ENCODE results near the gene ADAMTS7. TPM values are rescaled to one million over a fixed set of nuclear protein-coding genes. Genes with fewer than 3 reads are reported as not detected.

Gene ADAMTS7
- total and polyA plus RNA-seq, 2 of the 13 experiments (the other 11 are each of a cell fraction or from before 2014, with no cell fraction given), result 0.09 to 0.12 TPM

- Histone ChIP-seq H3K27me3 (ENCODE audit: control insufficient read depth in 1 of 2, insufficient read depth in 2 of 2, low read length in 2 of 2) (peaks cover 8 to 31% of the 10 kb centered on the region in 2 experiments), H4K20me1 (ENCODE audit: insufficient read depth, low read length) (no peaks in the 10 kb centered on the region), H3K9me3 (ENCODE audit: low read length) (no peaks in the 10 kb centered on the region), H3K4me3 (replicated peaks in 1 of 3; ENCODE audit: insufficient read depth in 1 of 3, low read depth in 2 of 3, low read length in 3 of 3) (no peak overlapping the region), H3K27ac (ENCODE audit: extremely low read length, insufficient read depth, low read length) (no peak overlapping the region), H2AFZ (ENCODE audit: low read length) (no peak overlapping the region), H3K79me2 (ENCODE audit: insufficient read depth, low read length) (no peaks in the 10 kb centered on the region), H3K9ac (ENCODE audit: insufficient read depth, low read depth, low read length) (no peak overlapping the region), H3K36me3 (replicated peaks in 1 of 2; ENCODE audit: control insufficient read depth in 1 of 2, insufficient read depth in 2 of 2, low read length in 2 of 2) (no peaks in the 10 kb centered on the region), H3K4me1 (ENCODE audit: insufficient read depth, low read length) (peaks cover 19% of the 10 kb centered on the region), H3K4me2 (ENCODE audit: low read depth, low read length) (no peak overlapping the region)
- WGBS (ENCODE audit: low lambda C conversion rate), result 80% methylated on average over 2 of the region's 2 CpGs
- intact Hi-C loops (cut with micrococcal nuclease; ENCODE audit: unreplicated experiment), result no loop called here
- CTCF ChIA-PET (ENCODE audit: low intra/inter-chr PET ratio, low total read pairs), result no interaction called here
- TF ChIP-seq, protein P1, sequence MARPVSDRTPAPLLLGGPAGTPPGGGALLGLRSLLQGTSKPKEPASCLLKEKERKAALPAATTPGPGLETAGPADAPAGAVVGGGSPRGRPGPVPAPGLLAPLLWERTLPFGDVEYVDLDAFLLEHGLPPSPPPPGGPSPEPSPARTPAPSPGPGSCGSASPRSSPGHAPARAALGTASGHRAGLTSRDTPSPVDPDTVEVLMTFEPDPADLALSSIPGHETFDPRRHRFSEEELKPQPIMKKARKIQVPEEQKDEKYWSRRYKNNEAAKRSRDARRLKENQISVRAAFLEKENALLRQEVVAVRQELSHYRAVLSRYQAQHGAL (CRISPR knock-in tag; IDR thresholded peaks at IDR 0.05; ENCODE audit: not compliant biosample characterization), result no peak
- no peak for TF ChIP-seq GFI1 (CRISPR knock-in tag; IDR thresholded peaks at IDR 0.05; ENCODE audit: borderline replicate concordance)
- TF ChIP-seq, protein P2, sequence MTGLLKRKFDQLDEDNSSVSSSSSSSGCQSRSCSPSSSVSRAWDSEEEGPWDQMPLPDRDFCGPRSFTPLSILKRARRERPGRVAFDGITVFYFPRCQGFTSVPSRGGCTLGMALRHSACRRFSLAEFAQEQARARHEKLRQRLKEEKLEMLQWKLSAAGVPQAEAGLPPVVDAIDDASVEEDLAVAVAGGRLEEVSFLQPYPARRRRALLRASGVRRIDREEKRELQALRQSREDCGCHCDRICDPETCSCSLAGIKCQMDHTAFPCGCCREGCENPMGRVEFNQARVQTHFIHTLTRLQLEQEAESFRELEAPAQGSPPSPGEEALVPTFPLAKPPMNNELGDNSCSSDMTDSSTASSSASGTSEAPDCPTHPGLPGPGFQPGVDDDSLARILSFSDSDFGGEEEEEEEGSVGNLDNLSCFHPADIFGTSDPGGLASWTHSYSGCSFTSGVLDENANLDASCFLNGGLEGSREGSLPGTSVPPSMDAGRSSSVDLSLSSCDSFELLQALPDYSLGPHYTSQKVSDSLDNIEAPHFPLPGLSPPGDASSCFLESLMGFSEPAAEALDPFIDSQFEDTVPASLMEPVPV (CRISPR knock-in tag; IDR thresholded peaks at IDR 0.05), result no peak
- TF ChIP-seq ZNF720 (CRISPR knock-in tag; IDR thresholded peaks at IDR 0.05), result no peak
- no peak for TF ChIP-seq AKNA (CRISPR knock-in tag; IDR thresholded peaks at IDR 0.05; ENCODE audit: borderline replicate concordance)
- TF ChIP-seq ZNF629 (CRISPR knock-in tag; conservative IDR thresholded peaks at IDR 0.05), result peak; percentile 65
- no peak for TF ChIP-seq ELK4 (CRISPR knock-in tag; IDR thresholded peaks at IDR 0.05; ENCODE audit: borderline replicate concordance)
- TF ChIP-seq, protein P3, sequence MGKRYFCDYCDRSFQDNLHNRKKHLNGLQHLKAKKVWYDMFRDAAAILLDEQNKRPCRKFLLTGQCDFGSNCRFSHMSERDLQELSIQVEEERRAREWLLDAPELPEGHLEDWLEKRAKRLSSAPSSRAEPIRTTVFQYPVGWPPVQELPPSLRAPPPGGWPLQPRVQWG (CRISPR knock-in tag; IDR thresholded peaks at IDR 0.05; ENCODE audit: borderline replicate concordance, low read depth), result no peak
- POLR2A ChIA-PET, result no interaction called here
- FAIRE-seq (no peak), DNase-seq (ENCODE audit: low spot score) (no peak), ATAC-seq (no peak)
- no TSS peak for BruUV-seq (replicated peaks)
- in situ Hi-C loops (cut with HindIII; ENCODE audit: extremely low pct_ligation_motif_present, low pct_unique_long_range_greater_than_20kb), result no loop called here
These were observed 3.9 kb downstream of the ADAMTS7 start for GRCh38 chr15:78807359-78807758.
